ENCODE results near the gene ANKRD10.
"Not testable (repeated sequence)": the region's sequence is repeated elsewhere in the genome, so short reads cannot be mapped to it uniquely, and the experiment has no call there.

The ANKRD10 gene

GRCh38 chr13:110915057-110915873, at the start of gene ANKRD10:
Gene ANKRD10, minus strand, starts transcription at chr13:110915069. Its CDS starts 135 bp downstream, at chr13:110914934.
- FAIRE-seq, result no peak

- FAIRE-seq, result no peak
Measured at GRCh38 chr13:110964229-110965037, 49.6 kb upstream of the ANKRD10 start.

- no peak for FAIRE-seq
Measured at GRCh38 chr13:110963554-110963970, 48.7 kb upstream of the ANKRD10 start.

GRCh38 chr13:110961959-110962358, 47.1 kb upstream of the ANKRD10 start:
- no peak for FAIRE-seq

- no peak for FAIRE-seq
Measured at GRCh38 chr13:110960204-110960603, 45.3 kb upstream of the ANKRD10 start.

- FAIRE-seq, result no peak
Measured at GRCh38 chr13:110957931-110958330, 43.1 kb upstream of the ANKRD10 start.

- FAIRE-seq, result no peak
Measured at GRCh38 chr13:110957181-110957884, 42.5 kb upstream of the ANKRD10 start.

- not testable (repeated sequence) for FAIRE-seq
Measured at GRCh38 chr13:110956216-110956615, 41.3 kb upstream of the ANKRD10 start.

GRCh38 chr13:110955608-110956007, 40.7 kb upstream of the ANKRD10 start:
- not testable (repeated sequence) for FAIRE-seq

- FAIRE-seq, result not testable (repeated sequence)
Measured at GRCh38 chr13:110955072-110955503, 40.2 kb upstream of the ANKRD10 start.

GRCh38 chr13:110954533-110954920, 39.7 kb upstream of the ANKRD10 start:
- not testable (repeated sequence) for FAIRE-seq

GRCh38 chr13:110953833-110954532, 39.1 kb upstream of the ANKRD10 start:
- FAIRE-seq, result no peak

- no peak for FAIRE-seq
Measured at GRCh38 chr13:110953416-110953815, 38.5 kb upstream of the ANKRD10 start.

GRCh38 chr13:110952135-110952534, 37.3 kb upstream of the ANKRD10 start:
- FAIRE-seq, result not testable (repeated sequence)

- no peak for FAIRE-seq
Measured at GRCh38 chr13:110950819-110951570, 36.1 kb upstream of the ANKRD10 start.

GRCh38 chr13:110950356-110950755, 35.5 kb upstream of the ANKRD10 start:
- FAIRE-seq, result no peak

- FAIRE-seq, result no peak
Measured at GRCh38 chr13:110949628-110950027, 34.8 kb upstream of the ANKRD10 start.

GRCh38 chr13:110949116-110949515, 34.2 kb upstream of the ANKRD10 start:
- FAIRE-seq, result no peak

GRCh38 chr13:110947338-110947737, 32.5 kb upstream of the ANKRD10 start:
- FAIRE-seq, result not testable (repeated sequence)

- FAIRE-seq, result no peak
Measured at GRCh38 chr13:110945928-110946570, 31.2 kb upstream of the ANKRD10 start.

Data from A204.1 (cell line).